ENCODE results near the gene CHIC2. TPM values are rescaled to one million over a fixed set of nuclear protein-coding genes. Genes with fewer than 3 reads are reported as not detected.

The CHIC2 gene
- total RNA-seq, 1 experiment from 2014 or later, result 11.0 TPM

GRCh38 chr4:54017308-54017707 is 47.1 kb downstream of the CHIC2 start (continued):
- TF ChIP-seq ARID4B (CRISPR knock-in tag; IDR thresholded peaks at IDR 0.05; ENCODE audit: borderline replicate concordance), result no peak
- TF ChIP-seq TCF7 (CRISPR knock-in tag; IDR thresholded peaks at IDR 0.05; ENCODE audit: low read depth), result no peak

DNA sequence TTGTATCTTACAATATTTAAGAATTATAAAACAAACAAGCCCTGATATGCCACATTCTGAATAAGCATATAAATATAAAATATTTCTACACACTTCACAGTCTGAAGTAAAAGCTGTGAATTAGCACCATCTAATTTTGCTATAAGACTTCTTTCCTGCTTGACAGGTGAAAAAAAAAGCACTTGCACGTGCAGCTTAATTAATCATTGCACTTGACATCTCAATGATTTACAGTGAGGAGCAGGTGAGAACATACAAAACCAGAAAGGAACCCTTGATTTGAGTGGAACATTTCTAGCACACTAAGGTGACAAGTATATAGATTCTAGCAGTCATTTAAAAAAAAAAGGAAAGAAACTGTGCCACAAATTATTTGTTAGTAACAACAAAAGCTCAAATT is 47.9 kb downstream of the CHIC2 start:
- CTCF ChIA-PET, result interaction anchor here (0.5 to 3.0 kb wide), 5 partner anchors 12 to 217 kb away, joined by 3 to 9 read pairs (median 4); no protein-coding TSS in a partner anchor
- POLR2A ChIA-PET, result no interaction called here
- Mint-ChIP-seq H3K4me3 (no peak overlapping the region), H3K36me3 (no peaks in the 10 kb centered on the region), H3K27ac (no peak overlapping the region), H3K27me3 (ENCODE audit: low read depth) (no peaks in the 10 kb centered on the region), H3K4me1 (peaks cover 51% of the 10 kb centered on the region), H3K9me3 (no peaks in the 10 kb centered on the region)
- TF ChIP-seq, protein P1, sequence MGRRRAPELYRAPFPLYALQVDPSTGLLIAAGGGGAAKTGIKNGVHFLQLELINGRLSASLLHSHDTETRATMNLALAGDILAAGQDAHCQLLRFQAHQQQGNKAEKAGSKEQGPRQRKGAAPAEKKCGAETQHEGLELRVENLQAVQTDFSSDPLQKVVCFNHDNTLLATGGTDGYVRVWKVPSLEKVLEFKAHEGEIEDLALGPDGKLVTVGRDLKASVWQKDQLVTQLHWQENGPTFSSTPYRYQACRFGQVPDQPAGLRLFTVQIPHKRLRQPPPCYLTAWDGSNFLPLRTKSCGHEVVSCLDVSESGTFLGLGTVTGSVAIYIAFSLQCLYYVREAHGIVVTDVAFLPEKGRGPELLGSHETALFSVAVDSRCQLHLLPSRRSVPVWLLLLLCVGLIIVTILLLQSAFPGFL (CRISPR knock-in tag; IDR thresholded peaks at IDR 0.05; ENCODE audit: borderline replicate concordance), result no peak
- TF ChIP-seq, protein P2, sequence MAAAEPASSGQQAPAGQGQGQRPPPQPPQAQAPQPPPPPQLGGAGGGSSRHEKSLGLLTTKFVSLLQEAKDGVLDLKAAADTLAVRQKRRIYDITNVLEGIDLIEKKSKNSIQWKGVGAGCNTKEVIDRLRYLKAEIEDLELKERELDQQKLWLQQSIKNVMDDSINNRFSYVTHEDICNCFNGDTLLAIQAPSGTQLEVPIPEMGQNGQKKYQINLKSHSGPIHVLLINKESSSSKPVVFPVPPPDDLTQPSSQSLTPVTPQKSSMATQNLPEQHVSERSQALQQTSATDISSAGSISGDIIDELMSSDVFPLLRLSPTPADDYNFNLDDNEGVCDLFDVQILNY (CRISPR knock-in tag; IDR thresholded peaks at IDR 0.05), result no peak
- no peak for TF ChIP-seq MYBL2 (CRISPR knock-in tag; IDR thresholded peaks at IDR 0.05)
- no peak for TF ChIP-seq FOXP4 (CRISPR knock-in tag; IDR thresholded peaks at IDR 0.05)
- no peak for TF ChIP-seq CREB1 (CRISPR knock-in tag; IDR thresholded peaks at IDR 0.05)
- TF ChIP-seq, protein P3, sequence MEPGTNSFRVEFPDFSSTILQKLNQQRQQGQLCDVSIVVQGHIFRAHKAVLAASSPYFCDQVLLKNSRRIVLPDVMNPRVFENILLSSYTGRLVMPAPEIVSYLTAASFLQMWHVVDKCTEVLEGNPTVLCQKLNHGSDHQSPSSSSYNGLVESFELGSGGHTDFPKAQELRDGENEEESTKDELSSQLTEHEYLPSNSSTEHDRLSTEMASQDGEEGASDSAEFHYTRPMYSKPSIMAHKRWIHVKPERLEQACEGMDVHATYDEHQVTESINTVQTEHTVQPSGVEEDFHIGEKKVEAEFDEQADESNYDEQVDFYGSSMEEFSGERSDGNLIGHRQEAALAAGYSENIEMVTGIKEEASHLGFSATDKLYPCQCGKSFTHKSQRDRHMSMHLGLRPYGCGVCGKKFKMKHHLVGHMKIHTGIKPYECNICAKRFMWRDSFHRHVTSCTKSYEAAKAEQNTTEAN (CRISPR knock-in tag; IDR thresholded peaks at IDR 0.05), result no peak
- no peak for TF ChIP-seq PRRX2 (CRISPR knock-in tag; IDR thresholded peaks at IDR 0.05)
- TF ChIP-seq NR2C2 (CRISPR knock-in tag; IDR thresholded peaks at IDR 0.05), result no peak
- no peak for TF ChIP-seq ELF4 (CRISPR knock-in tag; IDR thresholded peaks at IDR 0.05; ENCODE audit: low read depth)
- ATAC-seq (no peak), DNase-seq (ENCODE audit: low spot score) (no peak)

DNA sequence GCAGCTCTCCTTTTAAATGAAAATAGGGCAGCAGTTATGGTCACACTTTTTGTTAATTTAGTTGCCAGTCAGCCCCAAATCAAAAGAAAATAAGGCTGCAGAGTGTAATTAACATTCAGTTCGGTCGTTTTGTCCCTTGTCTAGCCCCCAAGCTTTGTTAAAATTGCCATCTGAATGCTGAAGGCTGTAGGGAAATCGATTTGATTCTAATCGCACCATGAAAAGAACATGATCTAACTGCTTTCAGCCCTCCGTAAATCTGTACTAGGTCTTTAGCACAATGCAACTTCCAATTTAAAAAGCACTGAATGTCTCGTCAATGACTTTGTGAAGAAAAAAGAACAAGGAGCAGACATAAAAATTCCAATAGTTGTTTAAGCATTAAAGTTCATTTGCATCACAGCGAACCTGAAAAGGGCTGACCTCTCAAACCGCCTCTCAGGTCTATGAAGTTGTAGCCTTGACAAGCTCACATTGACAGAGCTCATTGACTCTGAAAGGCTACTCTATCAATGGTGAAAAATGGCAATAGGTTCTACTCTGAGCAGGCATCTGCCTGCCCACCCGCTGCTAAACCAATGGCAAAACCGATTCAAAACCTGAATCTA is 48.9 kb downstream of the CHIC2 start:
- H3K4me1 Mint-ChIP-seq, result peaks cover 59% of the 10 kb centered on the region
- ChIA-PET POLR2A (interaction anchor here (0.6 kb wide), 1 partner anchor 44 kb away, joined by 3 read pairs; no protein-coding TSS in a partner anchor), CTCF (interaction anchor here (0.6 to 3.0 kb wide), 4 partner anchors 86 to 818 kb away, joined by 3 to 9 read pairs (median 6); no protein-coding TSS in a partner anchor)
- DNase-seq (ENCODE audit: low spot score), result no peak
- H3K4me3 Mint-ChIP-seq, result peak overlapping the region; percentile 55
- no peaks in the 10 kb centered on the region for H3K27me3 Mint-ChIP-seq (ENCODE audit: low read depth)
- peak overlapping the region; percentile 88 for H3K27ac Mint-ChIP-seq
- ATAC-seq, result peak; percentile 99
- no peaks in the 10 kb centered on the region for H3K9me3 Mint-ChIP-seq
- TF ChIP-seq PRRX2 (CRISPR knock-in tag; IDR thresholded peaks at IDR 0.05) (no peak), ZNF425 (CRISPR knock-in tag; conservative IDR thresholded peaks at IDR 0.05) (no peak), ZNF671 (CRISPR knock-in tag; IDR thresholded peaks at IDR 0.05) (no peak), SOX15 (CRISPR knock-in tag; IDR thresholded peaks at IDR 0.05) (no peak), TEAD1 (CRISPR knock-in tag; IDR thresholded peaks at IDR 0.05) (peak; percentile 66; the same call in 1 of the 2 replicates), FOXP4 (CRISPR knock-in tag; IDR thresholded peaks at IDR 0.05) (no peak)
- H3K36me3 Mint-ChIP-seq, result no peaks in the 10 kb centered on the region

Data from WTC11 (cell line).